Skeletal muscle satellite cell (primary cell): ENCODE results near the gene HOXB6.

Experiments used
- H3K27me3 ChIP-seq: 2 replicates; pipeline ENCODE4 v1.7.0; 2013; ENCODE audit warnings: low read length; ENCODE audit not compliant: control insufficient read depth, insufficient read depth
- H3K36me3 ChIP-seq: 2 replicates; pipeline ENCODE4 v1.7.0; 2013; ENCODE audit warnings: mild to moderate bottlenecking, control low read depth, low read length; ENCODE audit not compliant: insufficient read depth
- H3K4me1 ChIP-seq: 2 replicates; pipeline ENCODE4 v1.7.0; 2013; ENCODE audit warnings: low read length; ENCODE audit not compliant: control insufficient read depth, insufficient read depth
- H3K4me2 ChIP-seq: 2 replicates; pipeline ENCODE4 v1.7.0; 2013; ENCODE audit warnings: mild to moderate bottlenecking, low read length
- H3K4me3 ChIP-seq: 2 replicates; pipeline ENCODE4 v1.7.0; 2013; ENCODE audit warnings: low read length
- H3K9ac ChIP-seq: 2 replicates; pipeline ENCODE4 v1.7.0; 2013; ENCODE audit warnings: mild to moderate bottlenecking, low read depth, low read length, moderate library complexity
- H3K9me3 ChIP-seq: replicated peaks from 2 replicates; pipeline ENCODE4 v1.7.0; 2013; ENCODE audit warnings: mild to moderate bottlenecking, control low read depth, low read length

HOXB6 gene

DNA sequence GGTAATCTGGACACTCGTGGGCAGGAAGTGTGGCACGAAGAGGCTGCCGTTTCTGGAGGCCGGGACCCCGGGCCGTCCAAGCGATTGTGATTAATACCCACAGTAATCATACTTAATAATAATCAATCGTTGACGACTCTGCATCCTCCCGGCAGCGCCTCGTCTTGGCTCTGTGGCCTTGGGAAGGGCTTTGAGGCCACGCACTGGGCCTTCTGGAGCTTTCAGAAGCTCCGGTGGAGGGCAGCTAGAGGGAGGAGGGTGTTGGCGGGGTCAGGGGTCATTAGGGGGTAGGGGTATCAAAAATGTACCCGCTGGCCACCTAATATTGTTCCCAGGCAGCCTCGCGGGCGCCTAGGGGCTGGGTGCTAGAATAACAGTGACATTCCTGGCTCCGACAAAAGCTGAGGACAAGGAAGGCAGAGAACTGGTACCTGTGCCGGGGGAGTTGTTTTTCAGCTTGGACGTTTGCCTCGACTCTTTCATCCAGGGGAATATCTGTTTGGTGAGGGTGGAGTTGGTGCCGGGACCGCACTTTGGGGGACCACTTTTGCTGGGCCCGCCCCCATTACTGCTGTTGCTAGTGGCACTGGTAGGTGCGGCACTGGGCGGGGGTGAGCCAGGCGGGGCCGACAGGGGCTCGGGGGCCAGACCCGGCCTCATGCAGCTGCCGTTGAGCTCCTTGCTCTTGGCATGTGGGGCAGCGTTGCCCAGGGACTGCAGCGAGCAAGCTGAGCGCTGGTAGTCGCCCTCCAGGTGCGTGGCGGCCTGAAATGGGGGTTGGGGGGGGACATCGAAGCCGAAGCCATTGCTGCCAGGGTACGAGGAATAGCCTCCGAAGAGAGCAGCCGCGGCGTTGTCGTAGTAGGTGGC is 53.0 kb downstream of the HOXB6 start:
- peaks cover 16% of the 10 kb centered on the region for H3K36me3 ChIP-seq
- no peak overlapping the region for H3K9ac ChIP-seq
- peaks cover 59% of the 10 kb centered on the region for H3K4me1 ChIP-seq
- no peaks in the 10 kb centered on the region for H3K9me3 ChIP-seq
- no peak overlapping the region for H3K4me2 ChIP-seq
- no peak overlapping the region for H3K4me3 ChIP-seq
- no peaks in the 10 kb centered on the region for H3K27me3 ChIP-seq

- Histone ChIP-seq H3K27me3 (no peaks in the 10 kb centered on the region), H3K9me3 (no peaks in the 10 kb centered on the region), H3K36me3 (peaks cover 16% of the 10 kb centered on the region), H3K4me2 (no peak overlapping the region), H3K4me3 (no peak overlapping the region), H3K4me1 (peaks cover 59% of the 10 kb centered on the region), H3K9ac (no peak overlapping the region)
Observed at GRCh38 chr17:48551214-48551555, 53.6 kb downstream of the HOXB6 start.

GRCh38 chr17:48550502-48551213 is 54.1 kb downstream of the HOXB6 start:
- H3K27me3 ChIP-seq = no peaks in the 10 kb centered on the region
- no peak overlapping the region for H3K4me3 ChIP-seq
- H3K4me2 ChIP-seq = no peak overlapping the region
- peaks cover 16% of the 10 kb centered on the region for H3K36me3 ChIP-seq
- no peak overlapping the region for H3K9ac ChIP-seq
- H3K4me1 ChIP-seq = peaks cover 59% of the 10 kb centered on the region
- no peaks in the 10 kb centered on the region for H3K9me3 ChIP-seq

- Histone ChIP-seq H3K9ac (no peak overlapping the region), H3K4me3 (no peak overlapping the region), H3K27me3 (no peaks in the 10 kb centered on the region), H3K9me3 (no peaks in the 10 kb centered on the region), H3K4me1 (peaks cover 64% of the 10 kb centered on the region), H3K36me3 (peaks cover 16% of the 10 kb centered on the region), H3K4me2 (peak overlapping the region; percentile 10)
Observed at GRCh38 chr17:48549914-48550501, 54.8 kb downstream of the HOXB6 start.

DNA sequence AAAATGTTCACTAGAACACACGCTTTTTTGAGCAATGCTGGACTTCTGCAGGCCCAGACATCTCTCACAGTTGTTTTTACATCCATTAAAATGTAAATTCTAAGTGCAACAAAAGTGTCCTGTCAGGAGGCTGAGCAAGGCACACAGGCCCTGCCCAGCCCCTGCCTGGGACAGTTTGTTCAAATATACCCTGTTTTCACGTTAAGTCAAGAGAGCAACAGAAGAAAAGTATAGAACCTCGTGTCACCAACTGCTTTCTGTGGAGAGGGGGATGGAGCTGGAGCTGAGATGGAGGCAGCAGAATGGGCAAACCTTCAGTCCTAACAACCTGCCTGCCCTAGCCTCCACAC is 55.5 kb downstream of the HOXB6 start:
- H3K4me3 ChIP-seq = no peak overlapping the region
- H3K4me1 ChIP-seq = peaks cover 57% of the 10 kb centered on the region
- H3K27me3 ChIP-seq = no peaks in the 10 kb centered on the region
- no peaks in the 10 kb centered on the region for H3K9me3 ChIP-seq
- peaks cover 16% of the 10 kb centered on the region for H3K36me3 ChIP-seq
- no peak overlapping the region for H3K4me2 ChIP-seq
- peak overlapping the region; percentile 99 for H3K9ac ChIP-seq

DNA sequence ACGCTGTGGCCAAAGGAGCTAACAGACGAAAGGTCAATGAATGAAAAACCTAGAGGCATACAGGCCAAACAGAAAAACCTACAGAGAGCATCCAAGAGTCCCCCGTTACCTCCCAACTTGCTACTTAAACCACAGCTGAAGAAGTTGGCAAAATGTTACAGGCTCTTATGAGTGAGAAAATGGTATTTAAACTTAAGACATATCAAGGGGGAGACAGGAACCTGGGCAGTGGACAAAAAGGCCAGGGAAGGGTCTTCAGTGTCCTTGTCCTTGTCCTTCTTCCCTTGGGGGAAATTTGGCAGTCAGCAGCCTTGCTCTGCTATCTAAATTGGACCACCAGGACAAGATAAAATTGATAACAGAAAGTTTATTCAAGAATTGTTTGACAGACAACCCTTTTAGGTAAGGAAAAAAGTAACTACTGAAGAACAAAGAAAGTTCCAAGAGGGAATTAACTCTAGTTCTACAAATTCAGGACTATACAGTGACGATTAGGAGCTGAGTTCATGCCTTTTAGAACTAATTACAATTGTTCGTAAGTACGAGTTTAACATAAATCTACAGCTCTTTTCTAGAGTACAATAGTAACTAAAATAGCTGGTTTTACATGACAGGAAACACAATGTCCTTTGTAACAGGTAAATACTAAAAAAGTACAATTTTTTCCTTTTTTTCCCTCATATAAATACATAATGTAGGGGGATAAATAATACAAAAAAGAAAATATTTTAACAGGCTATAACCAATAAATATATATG is 56.1 kb downstream of the HOXB6 start:
- peak overlapping the region; percentile 49 for H3K4me3 ChIP-seq
- peak overlapping the region; percentile 84 for H3K4me2 ChIP-seq
- H3K9ac ChIP-seq = peak overlapping the region; percentile 99
- H3K27me3 ChIP-seq = no peaks in the 10 kb centered on the region
- H3K9me3 ChIP-seq = no peaks in the 10 kb centered on the region
- peaks cover 16% of the 10 kb centered on the region for H3K36me3 ChIP-seq
- peaks cover 52% of the 10 kb centered on the region for H3K4me1 ChIP-seq

DNA sequence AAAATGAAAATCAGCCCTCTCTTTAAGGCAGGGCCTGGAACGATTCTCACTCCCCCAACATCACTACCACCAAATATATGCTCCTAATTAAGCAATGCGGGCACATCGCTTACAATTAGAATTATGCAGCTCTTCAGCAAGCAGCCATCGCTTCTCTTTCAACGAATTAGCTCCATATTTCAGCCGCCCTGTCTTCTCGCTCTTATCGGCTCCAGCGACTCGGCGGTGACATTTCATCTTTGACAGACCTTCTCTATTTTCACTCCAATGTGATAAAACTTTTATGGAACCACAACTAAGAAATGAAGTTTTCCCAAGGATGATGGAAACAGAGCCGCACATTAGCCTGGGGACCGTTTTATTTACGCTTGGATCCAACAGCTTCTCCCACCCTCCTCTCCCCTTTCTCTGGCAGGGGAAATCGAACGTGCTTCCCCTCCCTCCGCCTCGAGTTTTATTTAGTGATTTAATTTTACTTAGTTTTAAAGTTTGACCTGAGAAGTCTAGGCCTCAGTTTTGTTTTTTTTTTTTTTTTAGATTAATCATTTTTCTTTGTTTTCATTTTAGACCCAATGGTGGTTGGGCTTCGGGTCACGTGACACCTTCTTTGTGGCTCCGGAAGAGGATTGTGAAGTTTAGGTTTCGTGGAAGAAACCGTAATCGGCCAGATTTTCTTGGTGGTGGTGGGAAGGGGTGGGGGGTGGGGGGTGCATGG is 56.8 kb downstream of the HOXB6 start:
- peak overlapping the region; percentile 84 for H3K4me2 ChIP-seq
- peaks cover 47% of the 10 kb centered on the region for H3K4me1 ChIP-seq
- H3K27me3 ChIP-seq = no peaks in the 10 kb centered on the region
- peak overlapping the region; percentile 99 for H3K9ac ChIP-seq
- H3K4me3 ChIP-seq = peak overlapping the region; percentile 56
- no peaks in the 10 kb centered on the region for H3K9me3 ChIP-seq
- peaks cover 21% of the 10 kb centered on the region for H3K36me3 ChIP-seq

DNA sequence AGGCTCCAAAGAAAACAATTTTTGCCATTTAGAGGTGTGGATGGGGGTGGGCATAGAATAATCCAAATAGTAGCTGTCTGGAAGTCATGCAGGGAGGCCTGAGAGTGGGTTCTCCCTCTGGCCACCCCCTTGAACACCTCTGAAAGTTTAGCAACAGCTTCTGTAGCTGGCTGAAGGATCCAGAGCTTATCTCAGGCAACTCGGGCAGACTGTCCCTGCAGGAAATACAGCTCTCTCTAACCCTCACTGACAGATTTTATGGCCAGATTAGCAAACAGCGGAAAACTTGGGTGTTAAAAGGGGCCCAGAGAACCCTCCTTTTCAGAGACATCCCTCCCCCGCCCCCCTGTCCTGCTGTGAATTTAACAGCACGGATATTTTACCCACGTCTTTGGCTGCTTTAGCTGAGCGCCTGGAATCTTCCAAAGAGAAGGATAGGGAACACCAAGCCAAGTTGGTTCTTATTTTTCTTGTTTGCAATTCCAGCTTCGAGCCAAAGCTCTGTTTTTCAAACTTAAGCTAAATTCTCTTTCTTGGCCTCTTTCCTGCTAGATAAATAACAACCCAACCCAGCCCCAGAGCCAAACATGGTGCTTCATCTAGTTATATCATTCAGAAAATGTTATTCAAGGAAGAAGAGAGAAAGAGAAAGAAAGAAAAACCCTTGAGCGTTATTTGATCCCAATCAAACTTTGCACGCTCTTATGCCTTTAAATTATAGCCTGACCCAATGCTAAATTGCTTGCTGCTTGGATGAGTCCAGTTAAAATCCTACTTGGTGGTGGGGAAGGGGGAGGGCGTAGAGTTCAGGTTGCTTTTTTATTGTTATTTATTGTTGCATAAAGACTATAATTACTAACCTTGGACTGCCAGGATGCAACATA is 57.6 kb downstream of the HOXB6 start:
- peaks cover 44% of the 10 kb centered on the region for H3K4me1 ChIP-seq
- H3K9me3 ChIP-seq = no peaks in the 10 kb centered on the region
- peak overlapping the region; percentile 99 for H3K9ac ChIP-seq
- peak overlapping the region; percentile 84 for H3K4me2 ChIP-seq
- no peaks in the 10 kb centered on the region for H3K27me3 ChIP-seq
- peaks cover 27% of the 10 kb centered on the region for H3K36me3 ChIP-seq
- peak overlapping the region; percentile 56 for H3K4me3 ChIP-seq

DNA sequence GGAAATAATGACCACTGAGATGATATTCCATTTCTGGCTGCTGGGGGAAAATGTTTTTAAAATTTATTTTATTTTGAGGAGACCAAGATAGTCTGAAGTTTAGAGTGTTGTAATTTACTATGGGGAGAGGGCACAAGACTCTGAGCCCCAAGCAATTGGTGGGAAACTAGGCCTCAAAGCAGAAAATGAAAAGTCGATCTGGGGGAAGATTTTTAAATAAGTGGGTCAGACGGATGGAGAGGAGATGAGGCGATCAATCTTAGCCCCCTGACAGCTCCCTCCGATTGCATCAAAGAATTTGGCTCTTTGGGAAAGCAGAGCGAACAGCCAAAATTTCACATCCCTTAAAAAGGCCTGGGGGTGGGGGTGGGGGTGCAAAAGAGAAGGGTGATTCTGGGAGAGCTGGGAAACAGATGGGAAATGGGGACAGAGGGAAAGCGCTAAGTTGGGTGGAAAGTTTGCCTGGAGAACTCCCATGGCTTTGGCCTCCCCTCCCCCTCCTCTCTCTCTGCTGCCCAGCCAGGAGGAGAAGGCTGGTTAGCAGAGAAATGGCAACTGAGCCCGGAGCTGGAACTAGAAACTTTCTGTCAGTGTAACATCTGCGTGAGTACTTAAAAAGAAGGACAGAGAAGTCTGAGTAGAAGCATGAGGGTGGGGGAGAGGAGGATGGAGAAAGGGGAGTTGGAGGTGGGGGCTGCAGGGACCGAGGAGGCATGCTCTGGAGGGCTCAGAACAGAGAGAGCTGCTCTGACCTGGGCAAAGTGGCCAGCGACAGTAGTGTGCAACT is 58.5 kb downstream of the HOXB6 start:
- no peaks in the 10 kb centered on the region for H3K27me3 ChIP-seq
- peak overlapping the region; percentile 56 for H3K4me3 ChIP-seq
- H3K36me3 ChIP-seq = peaks cover 26% of the 10 kb centered on the region
- peaks cover 45% of the 10 kb centered on the region for H3K4me1 ChIP-seq
- H3K9me3 ChIP-seq = no peaks in the 10 kb centered on the region
- H3K4me2 ChIP-seq = peak overlapping the region; percentile 84
- peak overlapping the region; percentile 99 for H3K9ac ChIP-seq
